SU-DHL-6 (cell line): Measurements from ENCODE around the gene ADAD2.

Source experiments
- H2AFZ ChIP-seq: fragments of 200-600 bp; sonication (generic); 2 replicates; pipeline ENCODE4 v1.6.1; 2014; ENCODE audit warnings: low read depth, mild to moderate bottlenecking, moderate library complexity, mixed read lengths, antibody characterized with exemption, low read length; ENCODE audit not compliant: severe bottlenecking
- H3F3A ChIP-seq: fragments of 200-600 bp; shearing (Covaris generic); 2 replicates; pipeline ENCODE4 v1.6.0; 2016; ENCODE audit warnings: antibody characterized with exemption, mild to moderate bottlenecking; ENCODE audit not compliant: insufficient read depth
- H3K27ac ChIP-seq: fragments of 200-600 bp; sonication (generic); 2 replicates; pipeline ENCODE4 v1.5.1; 2016; ENCODE audit warnings: low read depth, mild to moderate bottlenecking, low read length, moderate library complexity, mixed read lengths
- H3K27me3 ChIP-seq: fragments of 200-600 bp; sonication (generic), shearing (Covaris generic); 2 replicates; pipeline ENCODE4 v1.6.0; 2014; ENCODE audit warnings: mild to moderate bottlenecking, low read length
- H3K36me3 ChIP-seq: fragments of 200-600 bp; sonication (generic); 2 replicates; pipeline ENCODE4 v1.6.1; 2014; ENCODE audit warnings: mild to moderate bottlenecking, low read length, mixed read lengths
- H3K4me2 ChIP-seq: fragments of 300-600, 200-600 bp; shearing (Covaris generic), sonication (generic); 2 replicates; pipeline ENCODE4 v1.6.0; 2014; ENCODE audit warnings: low read length, low read depth, mild to moderate bottlenecking; ENCODE audit not compliant: poor library complexity, severe bottlenecking
- H3K4me3 ChIP-seq: fragments of 200-600 bp; sonication (generic); 2 replicates; pipeline ENCODE4 v1.5.1; 2014; ENCODE audit warnings: antibody characterized with exemption, low read length, mild to moderate bottlenecking, mixed read lengths; ENCODE audit not compliant: insufficient read depth, poor library complexity, severe bottlenecking
- H3K79me2 ChIP-seq: fragments of 200-600 bp; sonication (generic); 2 replicates; pipeline ENCODE4 v1.6.1; 2014; ENCODE audit warnings: mild to moderate bottlenecking, low read length, moderate library complexity; ENCODE audit not compliant: insufficient read depth
- H3K9ac ChIP-seq: fragments of 200-600 bp; sonication (generic); 2 replicates; pipeline ENCODE4 v1.7.0; 2014; ENCODE audit warnings: mild to moderate bottlenecking, low read length
- H3K9me2 ChIP-seq: fragments of 200-600 bp; sonication (generic); replicated peaks from 2 replicates; pipeline ENCODE4 v1.6.1; 2014; ENCODE audit warnings: low read length; ENCODE audit not compliant: insufficient read depth
- H3K9me3 ChIP-seq: fragments of 200-600 bp; sonication (generic); 2 replicates; pipeline ENCODE4 v1.6.1; 2014; ENCODE audit warnings: low read length, mixed read lengths; ENCODE audit not compliant: insufficient read depth
- H4K20me1 ChIP-seq: fragments of 200-600 bp; sonication (generic); 2 replicates; pipeline ENCODE4 v1.6.1; 2014; ENCODE audit warnings: low read depth, mild to moderate bottlenecking, antibody characterized with exemption, low read length, moderate library complexity, mixed read lengths
- CTCF ChIP-seq: fragments of 200-600 bp; sonication (generic); IDR thresholded peaks from one replicate; pipeline ENCODE4 v1.5.1; 2017; ENCODE audit warnings: antibody characterized with exemption, mild to moderate bottlenecking, low read length, moderate library complexity; ENCODE audit not compliant: insufficient read depth, poor library complexity, severe bottlenecking
- EZH2phosphoT487 ChIP-seq: fragments of 200-600 bp; sonication (generic), shearing (Covaris generic); conservative IDR thresholded peaks from 2 replicates; pipeline ENCODE4 v1.6.1; 2018; ENCODE audit warnings: mild to moderate bottlenecking, antibody characterized with exemption, low read length, moderate library complexity, mixed read lengths

The ADAD2 gene

GRCh38 chr16:84236671-84237070, 45.7 kb downstream of the ADAD2 start:
- Histone ChIP-seq H4K20me1 (no peaks in the 10 kb centered on the region), H3K9ac (no peak overlapping the region), H3K79me2 (no peaks in the 10 kb centered on the region), H3K9me3 (no peaks in the 10 kb centered on the region), H3K4me2 (no peak overlapping the region), H3K36me3 (no peaks in the 10 kb centered on the region), H3K4me3 (no peak overlapping the region), H3F3A (no peaks in the 10 kb centered on the region), H3K27ac (no peak overlapping the region), H2AFZ (no peak overlapping the region), H3K27me3 (no peaks in the 10 kb centered on the region), H3K9me2 (no peaks in the 10 kb centered on the region)
- TF ChIP-seq CTCF = no peak
- no peak for TF ChIP-seq EZH2phosphoT487

- H3K36me3 ChIP-seq = no peaks in the 10 kb centered on the region
- no peaks in the 10 kb centered on the region for H3K9me2 ChIP-seq
- H3K27me3 ChIP-seq = no peaks in the 10 kb centered on the region
Measured at GRCh38 chr16:84237994-84238750, 47.2 kb downstream of the ADAD2 start.

DNA sequence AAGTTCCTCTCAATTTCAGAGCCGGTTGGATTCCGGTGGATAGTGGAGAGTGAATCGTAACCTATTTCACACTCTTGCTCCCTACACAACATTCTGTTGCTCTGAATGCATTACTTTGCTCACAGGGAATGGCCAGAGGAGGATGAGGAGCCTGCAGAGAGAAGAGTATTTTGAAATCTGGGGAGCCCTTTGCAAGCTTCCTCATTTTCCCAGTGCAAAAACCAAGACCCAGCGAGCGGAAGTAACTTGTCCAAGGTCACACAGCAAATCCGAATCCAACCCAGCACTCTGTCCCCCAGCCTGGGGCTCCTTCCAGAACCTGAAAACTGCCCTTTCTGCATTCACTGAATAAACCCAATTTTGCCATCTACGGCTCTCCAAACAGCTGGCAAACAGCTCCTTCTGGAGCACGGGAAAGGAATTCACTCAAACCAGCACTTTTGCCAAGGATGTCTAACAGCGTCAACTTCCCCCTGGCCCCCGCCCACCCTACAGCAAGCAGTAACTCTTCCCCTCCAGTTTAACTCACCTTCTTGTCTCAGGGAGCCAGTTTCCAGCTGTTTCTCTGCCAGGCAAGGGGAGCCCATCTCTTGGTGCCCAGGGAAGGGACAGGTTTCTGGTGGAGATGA, 48.3 kb downstream of the ADAD2 start:
- Histone ChIP-seq H3K27me3 (no peaks in the 10 kb centered on the region), H3K9ac (no peak overlapping the region), H3K9me2 (no peaks in the 10 kb centered on the region), H3K79me2 (no peaks in the 10 kb centered on the region), H2AFZ (no peak overlapping the region), H3K4me2 (no peak overlapping the region), H3K27ac (no peak overlapping the region), H3K9me3 (no peaks in the 10 kb centered on the region), H3K4me3 (no peak overlapping the region), H3F3A (no peaks in the 10 kb centered on the region), H4K20me1 (no peaks in the 10 kb centered on the region), H3K36me3 (no peaks in the 10 kb centered on the region)
- TF ChIP-seq CTCF = no peak
- no peak for TF ChIP-seq EZH2phosphoT487

More at GRCh38 chr16:84237994-84238750, 47.2 kb downstream of the ADAD2 start:
- H4K20me1 ChIP-seq = no peaks in the 10 kb centered on the region
- no peaks in the 10 kb centered on the region for H3F3A ChIP-seq
- H3K9me3 ChIP-seq = no peaks in the 10 kb centered on the region
- H3K4me3 ChIP-seq = no peak overlapping the region
- no peak overlapping the region for H3K4me2 ChIP-seq
- no peak for TF ChIP-seq EZH2phosphoT487
- TF ChIP-seq CTCF = no peak
- no peak overlapping the region for H3K27ac ChIP-seq
- H3K9ac ChIP-seq = no peak overlapping the region
- H3K79me2 ChIP-seq = no peaks in the 10 kb centered on the region
- no peak overlapping the region for H2AFZ ChIP-seq
